NT2/D1 (cell line): ENCODE measurements around the gene ANO7.

Experiments
- DNase-seq: peaks from one replicate; pipeline ENCODE4 v3.0.0-alpha.2; 2011; ENCODE audit warnings: low read depth, low spot score
- H3K27me3 ChIP-seq: 2 replicates; pipeline ENCODE4 v1.6.0; 2011; ENCODE audit warnings: mild to moderate bottlenecking; ENCODE audit not compliant: insufficient read length, insufficient read depth
- H3K36me3 ChIP-seq: 2 replicates; pipeline ENCODE4 v1.6.1; 2011; ENCODE audit warnings: mild to moderate bottlenecking, low read length, mixed read lengths; ENCODE audit not compliant: insufficient read depth, insufficient read length
- H3K4me1 ChIP-seq: 2 replicates; pipeline ENCODE4 v1.5.1; 2011; ENCODE audit not compliant: insufficient read depth, insufficient read length
- H3K4me3 ChIP-seq: 2 replicates; pipeline ENCODE4 v1.5.1; 2011; ENCODE audit warnings: low read depth; ENCODE audit not compliant: insufficient read length
- H3K9ac ChIP-seq: 2 replicates; pipeline ENCODE4 v1.6.0; 2011; ENCODE audit warnings: low read depth; ENCODE audit not compliant: insufficient read length
- H3K9me3 ChIP-seq: 2 replicates; pipeline ENCODE4 v1.5.1; 2011; ENCODE audit warnings: mild to moderate bottlenecking, low read length; ENCODE audit not compliant: insufficient read depth
- SUZ12 ChIP-seq: IDR thresholded peaks from 2 replicates; pipeline ENCODE4 v1.6.1; 2011; ENCODE audit not compliant: insufficient read length, insufficient read depth; ENCODE audit errors: extremely low read depth
- YY1 ChIP-seq: IDR thresholded peaks from 2 replicates; pipeline ENCODE4 v1.6.1; 2011; ENCODE audit not compliant: insufficient read length, insufficient read depth
- ZNF274 ChIP-seq: IDR thresholded peaks from 2 replicates; pipeline ENCODE4 v1.6.1; 2011; ENCODE audit warnings: mild to moderate bottlenecking, low read depth, low read length

ANO7 gene

GRCh38 chr2:241200822-241201395 lies 12.4 kb downstream of the ANO7 start:
- TF ChIP-seq ZNF274 (no peak), YY1 (no peak), SUZ12 (no peak)
- H3K27me3 ChIP-seq, result no peaks in the 10 kb centered on the region
- no peaks in the 10 kb centered on the region for H3K36me3 ChIP-seq
- H3K9me3 ChIP-seq, result no peaks in the 10 kb centered on the region
- no peak overlapping the region for H3K9ac ChIP-seq
- no peak for DNase-seq
- no peak overlapping the region for H3K4me3 ChIP-seq
- H3K4me1 ChIP-seq, result peaks cover 28% of the 10 kb centered on the region

DNA sequence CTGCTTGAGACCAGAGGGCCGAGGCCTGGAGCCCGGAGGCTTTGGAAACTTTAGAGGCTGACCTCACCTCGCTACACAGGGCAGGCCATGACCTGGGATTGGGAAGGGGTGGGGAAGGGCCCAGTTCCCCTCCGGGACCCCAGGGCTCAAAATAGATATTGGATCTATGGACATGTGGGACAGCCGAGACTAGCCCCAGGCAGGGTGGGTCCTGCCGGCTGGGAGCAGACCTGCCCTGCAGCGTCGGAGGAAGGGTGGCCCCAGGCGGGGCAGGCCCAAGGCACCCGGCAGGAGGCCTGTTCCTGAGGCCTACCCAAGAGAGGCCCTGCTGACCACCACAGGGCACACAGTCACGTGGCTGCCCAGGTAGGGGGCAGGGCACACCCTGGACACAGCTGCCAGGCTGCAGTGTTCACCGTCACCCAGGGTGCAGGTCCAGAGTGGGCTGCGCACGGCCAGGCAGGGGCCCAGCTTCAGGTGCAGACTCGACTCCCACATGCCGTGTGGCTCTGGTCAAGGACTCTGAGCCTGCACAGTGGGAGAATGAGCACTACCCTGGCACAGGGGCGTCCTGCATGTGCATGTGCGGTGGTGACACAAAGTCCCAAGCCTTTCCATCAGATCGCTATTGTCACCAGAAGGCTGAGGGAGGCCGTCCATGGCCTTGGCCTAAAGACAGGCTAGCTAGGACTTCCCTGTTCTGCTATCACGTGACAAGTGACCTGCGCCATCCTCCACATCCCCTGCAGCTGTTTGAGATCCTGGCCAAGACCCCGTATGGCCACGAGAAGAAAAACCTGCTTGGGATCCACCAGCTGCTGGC lies 13.2 kb downstream of the ANO7 start:
- no peak for DNase-seq

DNA sequence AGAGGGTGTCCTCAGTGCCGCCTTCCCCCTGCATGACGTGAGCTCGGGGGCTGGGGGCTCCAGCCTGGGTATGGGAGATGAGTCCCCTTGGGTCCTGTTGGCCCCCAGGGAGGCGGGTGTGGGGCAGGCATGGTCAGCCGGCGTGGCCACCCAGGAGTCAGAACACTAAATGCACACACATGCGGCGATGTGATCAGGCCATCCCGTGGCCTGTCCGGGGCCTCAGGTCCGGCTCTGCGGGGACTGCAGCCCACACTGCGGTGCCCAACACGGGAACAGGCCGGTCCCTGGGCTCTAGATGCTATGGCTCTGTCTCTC lies 13.8 kb downstream of the ANO7 start:
- H3K4me3 ChIP-seq, result no peak overlapping the region
- peaks cover 28% of the 10 kb centered on the region for H3K4me1 ChIP-seq
- H3K36me3 ChIP-seq, result no peaks in the 10 kb centered on the region
- no peaks in the 10 kb centered on the region for H3K27me3 ChIP-seq
- no peak for DNase-seq
- H3K9ac ChIP-seq, result no peak overlapping the region
- TF ChIP-seq YY1, result no peak
- TF ChIP-seq SUZ12, result no peak
- TF ChIP-seq ZNF274, result no peak
- H3K9me3 ChIP-seq, result no peaks in the 10 kb centered on the region

More for the DNA sequence above, 13.2 kb downstream of the ANO7 start:
- Histone ChIP-seq H3K4me3 (no peak overlapping the region), H3K27me3 (no peaks in the 10 kb centered on the region), H3K4me1 (peaks cover 28% of the 10 kb centered on the region), H3K9ac (peak overlapping the region; percentile 36), H3K36me3 (no peaks in the 10 kb centered on the region), H3K9me3 (no peaks in the 10 kb centered on the region)
- TF ChIP-seq SUZ12, result no peak

- Histone ChIP-seq H3K27me3 (no peaks in the 10 kb centered on the region), H3K4me3 (no peak overlapping the region), H3K9ac (no peak overlapping the region), H3K36me3 (no peaks in the 10 kb centered on the region), H3K4me1 (peaks cover 30% of the 10 kb centered on the region), H3K9me3 (no peaks in the 10 kb centered on the region)
- TF ChIP-seq SUZ12 (no peak), ZNF274 (no peak), YY1 (no peak)
- DNase-seq, result no peak
Observed at GRCh38 chr2:241202681-241203080, 14.2 kb downstream of the ANO7 start.

GRCh38 chr2:241203218-241204009 lies 14.9 kb downstream of the ANO7 start:
- Histone ChIP-seq H3K27me3 (no peaks in the 10 kb centered on the region), H3K36me3 (no peaks in the 10 kb centered on the region), H3K9me3 (no peaks in the 10 kb centered on the region), H3K4me1 (peaks cover 30% of the 10 kb centered on the region), H3K9ac (no peak overlapping the region), H3K4me3 (no peak overlapping the region)
- no peak for DNase-seq
- TF ChIP-seq SUZ12, result no peak
- no peak for TF ChIP-seq ZNF274
- no peak for TF ChIP-seq YY1

DNA sequence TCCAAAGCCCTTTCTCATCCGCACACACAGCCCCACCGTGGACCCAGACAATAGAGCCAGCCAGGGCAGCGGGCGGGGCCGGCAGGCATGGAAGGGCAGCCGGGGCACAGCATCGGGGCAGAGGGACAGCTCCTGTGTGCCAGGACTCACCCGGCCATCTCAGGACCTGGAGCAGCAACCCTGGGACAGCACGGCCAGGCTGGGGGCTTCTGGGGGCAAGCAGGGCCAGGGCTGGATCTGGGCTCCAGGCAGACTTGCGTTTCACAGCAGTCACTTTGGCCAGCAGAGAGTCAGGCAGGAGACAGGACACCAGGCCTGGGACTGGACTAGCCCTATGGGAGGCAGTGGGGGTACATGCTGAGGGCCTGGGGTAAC lies 15.5 kb downstream of the ANO7 start:
- no peak for TF ChIP-seq SUZ12
- no peak for TF ChIP-seq ZNF274
- TF ChIP-seq YY1, result no peak
- H3K4me1 ChIP-seq, result peaks cover 30% of the 10 kb centered on the region
- no peaks in the 10 kb centered on the region for H3K9me3 ChIP-seq
- no peaks in the 10 kb centered on the region for H3K27me3 ChIP-seq
- peak overlapping the region; percentile 32 for H3K9ac ChIP-seq
- DNase-seq, result no peak
- no peaks in the 10 kb centered on the region for H3K36me3 ChIP-seq
- no peak overlapping the region for H3K4me3 ChIP-seq

DNA sequence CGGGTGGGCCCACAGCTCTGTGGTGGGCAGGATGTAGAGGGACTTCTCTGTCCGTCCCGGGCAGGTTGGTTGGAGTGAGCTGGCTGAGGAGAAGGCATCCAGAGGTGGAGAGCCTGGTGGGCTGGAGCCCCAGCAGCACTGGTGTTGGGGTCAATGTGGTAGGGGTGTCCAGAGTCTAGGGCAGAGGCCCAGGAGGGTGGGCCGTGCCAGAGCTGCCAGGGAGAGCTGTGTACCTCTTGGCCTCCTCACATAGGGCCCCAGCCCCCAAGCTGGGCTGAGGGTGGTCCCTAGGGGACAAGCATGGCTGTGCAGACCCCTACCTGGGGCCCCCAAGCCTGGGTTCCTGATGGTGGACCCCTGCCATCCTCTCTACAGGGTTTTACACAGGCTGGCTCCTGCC lies 16.0 kb downstream of the ANO7 start:
- no peak for DNase-seq
- TF ChIP-seq SUZ12, result no peak
- no peak for TF ChIP-seq YY1
- no peak for TF ChIP-seq ZNF274
- Histone ChIP-seq H3K27me3 (no peaks in the 10 kb centered on the region), H3K9ac (no peak overlapping the region), H3K4me1 (peaks cover 30% of the 10 kb centered on the region), H3K36me3 (no peaks in the 10 kb centered on the region), H3K4me3 (no peak overlapping the region), H3K9me3 (no peaks in the 10 kb centered on the region)
